Measurements from ENCODE around the gene TPX2.
A peak's percentile ranks its signal among the peaks of the same experiment; 100 is the strongest.

The TPX2 gene

GRCh38 chr20:31706607-31707257 lies 32.4 kb upstream of the TPX2 start:
- no peak for DNase-seq

- DNase-seq, result no peak
Observed at GRCh38 chr20:31707258-31707615, 31.9 kb upstream of the TPX2 start.

- DNase-seq, result peak; percentile 31
Observed at GRCh38 chr20:31707994-31708735, 30.9 kb upstream of the TPX2 start.

- DNase-seq, result peak; percentile 31
Observed at GRCh38 chr20:31708736-31709534, 30.2 kb upstream of the TPX2 start.

GRCh38 chr20:31709939-31710338 lies 29.2 kb upstream of the TPX2 start:
- no peak for DNase-seq

- DNase-seq, result no peak
Observed at GRCh38 chr20:31710423-31711108, 28.5 kb upstream of the TPX2 start.

GRCh38 chr20:31711179-31712111 lies 27.6 kb upstream of the TPX2 start:
- peak; percentile 9 for DNase-seq

GRCh38 chr20:31712112-31712553 lies 27.0 kb upstream of the TPX2 start:
- DNase-seq, result peak; percentile 11

GRCh38 chr20:31712564-31713311 lies 26.4 kb upstream of the TPX2 start:
- no peak for DNase-seq

- DNase-seq, result no peak
Observed at GRCh38 chr20:31713312-31714273, 25.5 kb upstream of the TPX2 start.

GRCh38 chr20:31715766-31716165 lies 23.3 kb upstream of the TPX2 start:
- no peak for DNase-seq

GRCh38 chr20:31716351-31716750 lies 22.7 kb upstream of the TPX2 start:
- DNase-seq, result no peak

GRCh38 chr20:31716818-31717477 lies 22.1 kb upstream of the TPX2 start:
- no peak for DNase-seq

GRCh38 chr20:31717478-31718201 lies 21.4 kb upstream of the TPX2 start:
- no peak for DNase-seq

- DNase-seq, result no peak
Observed at GRCh38 chr20:31718952-31719643, 20.0 kb upstream of the TPX2 start.

GRCh38 chr20:31719644-31720485 lies 19.2 kb upstream of the TPX2 start:
- peak; percentile 12 for DNase-seq

Data from NCI-H1092 treated with DMSO at 0.1 percent for 48 hours (cell line).